Skeletal muscle tissue (tissue), 4 donors: ENCODE results near the gene PIP. TPM values are rescaled to one million over a fixed set of nuclear protein-coding genes. Genes with fewer than 3 reads are reported as not detected.
"Not testable (repeated sequence)": the region's sequence is repeated elsewhere in the genome, so short reads cannot be mapped to it uniquely, and the experiment has no call there.

Experiments used
- H3K27ac ChIP-seq: one replicate; pipeline ENCODE4 v1.7.0; 2013; ENCODE audit warnings: mild to moderate bottlenecking, low read depth, low read length, inconsistent platforms
- H3K27me3 ChIP-seq, 3 donors: one replicate each; pipeline ENCODE4 v1.7.0; 2013; ENCODE audit warnings: low read length in 3 of 3; ENCODE audit not compliant: control insufficient read depth in 3 of 3, insufficient read depth in 3 of 3
- H3K36me3 ChIP-seq, 3 donors: one replicate each; pipeline ENCODE4 v1.7.0; 2013; ENCODE audit warnings: low read length in 3 of 3; ENCODE audit not compliant: control insufficient read depth in 3 of 3, insufficient read depth in 3 of 3
- H3K4me1 ChIP-seq, 3 donors: one replicate each; pipeline ENCODE4 v1.7.0; 2013; ENCODE audit warnings: low read length in 3 of 3, mild to moderate bottlenecking in 3 of 3; ENCODE audit not compliant: control insufficient read depth in 3 of 3, insufficient read depth in 3 of 3
- H3K4me3 ChIP-seq, 3 donors: one replicate each; pipeline ENCODE4 v1.7.0; 2013; ENCODE audit warnings: low read length in 3 of 3
- H3K9ac ChIP-seq, 3 donors: one replicate each; pipeline ENCODE4 v1.7.0; 2013; ENCODE audit warnings: low read length in 3 of 3, mild to moderate bottlenecking in 3 of 3, moderate library complexity in 2 of 3, low read depth in 1 of 3
- H3K9me3 ChIP-seq, 3 donors: one replicate each; pipeline ENCODE4 v1.7.0; 2013; ENCODE audit warnings: low read length in 3 of 3; ENCODE audit not compliant: control insufficient read depth in 3 of 3
- total RNA-seq: library from RNA; depleted of rRNA; stranded (reverse); fragments of >200 nt; gene quantifications from one replicate; pipeline ENCODE4 v1.2.3, GENCODE V29; 2014
- donor health status: Osteomylitis.

Gene PIP
- total RNA-seq, 1 donor from 2014 or later, result not detected

DNA sequence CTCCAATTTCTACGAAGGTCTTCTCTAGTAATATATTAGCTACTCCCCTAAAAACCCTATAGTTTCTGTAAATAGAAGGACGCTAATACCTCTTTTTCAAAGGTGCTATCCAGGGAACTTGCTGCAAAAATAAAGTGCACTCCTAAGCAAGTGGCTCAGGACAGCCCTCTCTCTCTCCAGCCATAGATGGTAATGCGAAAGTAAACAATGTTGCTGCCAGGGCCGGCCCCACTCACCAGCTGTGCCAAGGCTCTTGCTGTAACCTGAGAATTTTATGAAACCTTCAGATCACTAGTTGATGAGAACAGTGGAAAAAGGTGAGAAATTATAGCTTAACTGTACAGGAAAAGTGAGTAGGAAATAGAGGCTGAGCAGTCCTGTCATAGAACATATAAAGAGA lies 40.5 kb downstream of the PIP start:
- peak overlapping the region; percentile 37 for H3K27ac ChIP-seq
- no peaks in the 10 kb centered on the region for H3K9me3 ChIP-seq
- peak overlapping the region; percentile 30 to 38 (median 32) for H3K4me3 ChIP-seq

DNA sequence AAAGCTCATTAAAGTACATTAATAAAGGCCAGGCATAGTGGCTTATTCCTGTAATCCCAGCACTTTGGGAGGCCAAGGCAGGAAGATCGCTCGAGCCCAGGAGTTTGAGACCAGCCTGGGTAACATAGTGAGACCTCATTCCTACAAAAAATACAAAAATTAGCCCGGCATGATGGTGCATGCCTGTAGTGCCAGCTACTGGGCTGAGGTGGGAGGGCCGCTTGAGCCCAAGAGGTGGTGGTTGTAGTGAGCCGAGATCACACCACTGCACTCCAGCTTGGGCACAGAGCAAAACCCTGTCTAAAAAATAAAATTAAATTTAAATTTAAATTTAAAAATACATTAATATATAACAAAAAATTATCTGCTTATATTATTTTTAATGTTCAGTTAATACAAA lies 44.3 kb downstream of the PIP start:
- H3K4me1 ChIP-seq, result peaks cover 0 to 5% (median 0%) of the 10 kb centered on the region in 3 donors
- H3K9ac ChIP-seq, result no peak overlapping the region
- no peaks in the 10 kb centered on the region for H3K27me3 ChIP-seq
- no peaks in the 10 kb centered on the region for H3K36me3 ChIP-seq
- H3K9me3 ChIP-seq, result peaks cover 0 to 2% (median 2%) of the 10 kb centered on the region in 3 donors
- H3K27ac ChIP-seq, result no peak overlapping the region
- no peak overlapping the region for H3K4me3 ChIP-seq

More for the DNA sequence above, 40.5 kb downstream of the PIP start:
- Histone ChIP-seq H3K36me3 (no peaks in the 10 kb centered on the region), H3K4me1 (peaks cover 0 to 5% (median 0%) of the 10 kb centered on the region in 3 donors), H3K9ac (peak overlapping the region; percentile 5 to 35 (median 28)), H3K27me3 (no peaks in the 10 kb centered on the region)

DNA sequence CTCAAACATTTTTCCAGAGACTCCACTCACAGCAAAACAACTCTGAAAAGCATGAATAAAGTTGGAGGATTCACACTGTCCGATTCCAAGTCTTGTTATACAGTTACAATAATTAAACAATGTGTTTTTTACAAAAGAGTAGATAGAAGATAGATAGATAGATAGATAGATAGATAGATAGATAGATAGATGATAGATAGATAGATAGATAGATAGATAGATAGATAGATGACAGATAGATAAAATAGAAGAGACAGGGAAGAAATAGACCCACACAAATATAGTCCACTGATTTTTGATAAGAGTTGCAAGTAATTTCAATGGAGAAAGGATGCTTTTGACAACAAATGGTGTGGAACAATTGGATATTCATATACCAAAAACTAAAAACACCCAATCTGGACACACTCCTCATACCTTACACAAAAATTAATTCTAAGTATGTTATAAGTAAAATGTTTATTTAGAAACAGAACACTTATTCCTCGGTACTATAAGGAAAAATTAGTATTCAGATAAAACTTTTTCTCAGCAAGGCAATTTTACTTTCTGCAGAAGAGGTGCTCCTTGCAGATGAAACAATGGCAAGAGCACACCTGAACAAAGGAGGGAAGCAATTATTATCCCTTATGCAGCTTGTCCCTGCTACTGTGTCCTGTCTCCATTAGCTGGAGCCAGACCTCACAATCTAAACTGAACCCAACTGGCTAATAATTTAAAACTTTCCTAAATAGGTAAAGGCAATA lies 45.7 kb downstream of the PIP start:
- H3K27me3 ChIP-seq, result no peaks in the 10 kb centered on the region
- peaks cover 0 to 2% (median 2%) of the 10 kb centered on the region in 3 donors for H3K9me3 ChIP-seq
- no peaks in the 10 kb centered on the region for H3K36me3 ChIP-seq
- no peaks in the 10 kb centered on the region for H3K4me1 ChIP-seq
- H3K4me3 ChIP-seq, result no peak overlapping the region
- H3K27ac ChIP-seq, result no peak overlapping the region
- H3K9ac ChIP-seq, result no peak overlapping the region

DNA sequence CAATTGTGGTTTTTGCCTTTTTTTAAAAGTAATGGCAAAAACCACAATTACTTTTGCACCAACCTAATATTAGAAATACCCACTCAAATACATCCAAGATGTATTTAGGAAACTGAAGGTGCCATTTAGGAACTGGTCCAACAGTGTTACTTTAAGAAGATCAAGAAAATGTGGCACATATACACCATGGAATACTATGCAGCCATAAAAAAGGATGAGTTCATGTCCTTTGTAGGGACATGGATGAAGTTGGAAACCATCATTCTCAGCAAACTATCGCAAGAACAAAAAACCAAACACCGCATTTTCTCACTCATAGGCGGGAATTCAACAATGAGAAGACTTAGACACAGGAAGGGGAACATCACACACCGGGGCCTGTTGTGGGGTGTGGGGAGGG lies 48.9 kb downstream of the PIP start:
- H3K36me3 ChIP-seq, H3K9me3 ChIP-seq, H3K9ac ChIP-seq, H3K27me3 ChIP-seq, H3K27ac ChIP-seq, H3K4me1 ChIP-seq, H3K4me3 ChIP-seq: not testable (repeated sequence)

DNA sequence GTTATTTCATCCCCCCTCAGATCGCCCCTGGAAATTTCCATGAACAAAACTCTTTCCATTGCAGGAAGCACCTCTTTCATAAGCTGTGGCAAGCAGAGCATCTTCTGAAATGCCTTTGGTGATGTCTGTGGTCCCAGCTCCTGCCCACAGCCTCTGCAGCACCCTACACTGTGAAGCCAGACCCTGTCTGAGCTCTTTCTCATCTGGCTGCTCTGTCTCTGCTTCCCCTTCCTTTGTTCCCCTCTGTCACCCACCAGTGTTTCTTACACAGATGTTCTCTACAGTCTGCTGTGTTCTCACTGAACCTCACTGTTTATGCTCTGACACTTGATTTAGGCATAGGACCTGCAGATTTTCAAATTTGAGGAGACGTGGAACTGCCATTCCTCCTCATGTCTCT lies 49.5 kb downstream of the PIP start:
- Histone ChIP-seq H3K36me3 (no peaks in the 10 kb centered on the region), H3K4me3 (no peak overlapping the region), H3K9me3 (peaks cover 0 to 2% (median 2%) of the 10 kb centered on the region in 3 donors), H3K4me1 (no peaks in the 10 kb centered on the region), H3K27ac (no peak overlapping the region), H3K27me3 (no peaks in the 10 kb centered on the region), H3K9ac (no peak overlapping the region)

DNA sequence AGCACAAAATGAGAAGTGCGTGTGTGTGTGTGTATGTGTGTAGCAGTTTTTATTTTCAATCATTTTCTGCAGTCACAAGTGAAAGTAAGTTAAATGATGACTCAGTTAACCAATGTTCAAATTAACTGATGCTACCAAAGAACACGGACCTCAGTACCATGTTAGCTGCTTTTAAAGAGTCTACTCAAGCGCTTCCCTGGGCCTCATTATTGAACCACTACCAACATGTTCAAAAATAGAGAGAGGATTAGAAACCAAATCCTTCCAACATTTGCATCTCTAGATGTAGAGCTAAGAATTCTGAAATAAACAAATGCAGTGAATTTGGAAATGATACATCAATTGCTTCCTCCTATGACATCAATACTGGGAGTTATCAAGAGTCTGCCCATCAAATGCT lies 51.1 kb downstream of the PIP start, which contains the start of gene TAS2R39:
Gene TAS2R39, plus strand, starts transcription at position 396 of the 400 bp plus-strand sequence. Its CDS starts 0 bp downstream, at position 396.
- no peak within 1 kb of the TSS for H3K4me3 ChIP-seq
- H3K27me3 ChIP-seq, result no peaks in the 10 kb centered on the region
- peaks cover 0 to 2% (median 0%) of the 10 kb centered on the region in 3 donors for H3K9me3 ChIP-seq
- no peak within 1 kb of the TSS for H3K27ac ChIP-seq
- H3K36me3 ChIP-seq, result no peaks in the 10 kb centered on the region
- no peaks in the 10 kb centered on the region for H3K4me1 ChIP-seq
- H3K9ac ChIP-seq, result no peak within 1 kb of the TSS

DNA sequence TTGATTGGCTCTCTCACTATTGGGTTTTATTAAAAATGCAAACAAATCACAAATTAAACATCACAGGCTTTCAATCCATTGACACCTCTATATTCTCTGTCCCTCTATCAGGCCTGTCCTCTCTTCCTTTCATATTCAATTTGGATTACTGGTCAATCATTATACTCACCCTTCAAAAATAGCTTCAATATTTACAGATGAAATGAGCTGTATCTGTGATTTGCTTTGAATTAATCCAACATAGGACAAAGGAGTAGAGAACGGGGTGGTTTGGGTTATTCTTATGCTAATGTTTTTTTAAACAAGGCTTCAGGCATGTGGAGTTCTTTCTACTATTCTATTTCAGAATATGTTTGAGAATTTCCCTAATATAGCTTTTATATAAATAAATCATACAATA lies 53.7 kb downstream of the PIP start:
- Histone ChIP-seq H3K9ac (no peak overlapping the region), H3K27ac (no peak overlapping the region), H3K4me3 (no peak overlapping the region), H3K9me3 (no peaks in the 10 kb centered on the region), H3K36me3 (no peaks in the 10 kb centered on the region), H3K4me1 (no peaks in the 10 kb centered on the region), H3K27me3 (no peaks in the 10 kb centered on the region)

DNA sequence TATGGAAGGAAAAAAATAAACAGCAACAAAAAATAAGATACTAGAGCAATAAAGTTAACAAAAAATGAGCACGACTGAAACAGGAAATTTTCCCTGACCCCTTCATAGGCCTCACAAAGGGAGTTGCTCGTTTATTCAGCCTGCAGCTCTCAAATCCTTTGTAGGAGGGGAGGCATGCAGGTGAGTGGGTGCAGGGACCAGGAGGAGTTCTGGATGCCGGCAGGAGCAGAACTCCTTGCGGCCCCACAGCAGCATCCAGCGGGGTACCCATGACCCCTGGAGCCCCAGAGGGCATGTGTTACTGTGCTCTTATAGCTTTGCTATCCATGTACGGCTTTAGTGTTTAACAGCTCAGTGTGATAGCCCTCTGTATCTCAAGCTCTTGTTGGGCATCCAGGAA lies 57.1 kb downstream of the PIP start:
- Histone ChIP-seq H3K36me3 (no peaks in the 10 kb centered on the region), H3K9ac (no peak overlapping the region), H3K27ac (no peak overlapping the region), H3K4me3 (no peak overlapping the region), H3K4me1 (no peaks in the 10 kb centered on the region), H3K9me3 (no peaks in the 10 kb centered on the region), H3K27me3 (no peaks in the 10 kb centered on the region)

Other genes with a start within 250 kb of the PIP start
- gene TRPV6, start 246.3 kb upstream of the PIP start, total RNA-seq, result not detected
- gene TRPV5, start 198.3 kb upstream of the PIP start, total RNA-seq, result not detected
- gene LLCFC1, start 192.6 kb upstream of the PIP start, total RNA-seq, result not detected
- 3.1 TPM for gene KEL, start 169.7 kb upstream of the PIP start, total RNA-seq
- not detected for gene OR9A2, start 104.9 kb upstream of the PIP start, total RNA-seq
- not detected for gene OR6V1, start 79.7 kb upstream of the PIP start, total RNA-seq
- gene TAS2R39, start 51.3 kb downstream of the PIP start, total RNA-seq, result not detected
- not detected for gene TAS2R40, start 90.0 kb downstream of the PIP start, total RNA-seq
- 61.6 TPM for gene GSTK1, start 131.4 kb downstream of the PIP start, total RNA-seq
- 1.0 TPM for gene TMEM139, start 152.9 kb downstream of the PIP start, total RNA-seq
- gene CASP2, start 156.3 kb downstream of the PIP start, total RNA-seq, result 9.4 TPM
- 4.7 TPM for gene CLCN1, start 184.0 kb downstream of the PIP start, total RNA-seq
- 1.0 TPM for gene FAM131B, start 230.6 kb downstream of the PIP start, total RNA-seq
- gene ZYX, start 249.3 kb downstream of the PIP start, total RNA-seq, result 17.7 TPM